RWPE1 (cell line): ENCODE results near the gene PACC1.

ENCODE experiments used
- CTCF ChIA-PET: fragments of 350-600 bp; sonication (Branson Sonifier 250); formaldehyde crosslinking; extraction: SDS; loops from one replicate; lab custom pipeline; 2021; lab: Yijun Ruan, JAX
- POLR2A ChIA-PET: fragments of 400-600 bp; formaldehyde crosslinking; extraction: SDS; loops from one replicate; lab custom pipeline; 2020; ENCODE audit warnings: antibody characterized with exemption; ENCODE audit not compliant: low non-redundant PET; lab: Yijun Ruan, JAX
- DNase-seq: peaks from one replicate; pipeline ENCODE4 v3.0.0; 2012; ENCODE audit warnings: low spot score
- H3K27ac ChIP-seq: fragments of 450-650 bp; 2 replicates; pipeline ENCODE4 v1.5.1; 2017
- CTCF ChIP-seq: fragments of 450-650 bp; conservative IDR thresholded peaks from 2 replicates; pipeline ENCODE4 v1.5.1; 2017; ENCODE audit warnings: low read depth, mild to moderate bottlenecking

The PACC1 gene

GRCh38 chr1:212315184-212315583 lies 99.5 kb downstream of the PACC1 start:
- H3K27ac ChIP-seq: no peak overlapping the region
- DNase-seq: no peak
- ChIA-PET CTCF (no interaction called here), POLR2A (no interaction called here)
- TF ChIP-seq CTCF: no peak
